ENCODE data around the gene SEMA3A. TPM values are rescaled to one million over a fixed set of nuclear protein-coding genes. Genes with fewer than 3 reads are reported as not detected.

Gene SEMA3A
- total and polyA plus RNA-seq, 2 experiments from 2014 or later: 19.8 to 46.4 TPM

DNA sequence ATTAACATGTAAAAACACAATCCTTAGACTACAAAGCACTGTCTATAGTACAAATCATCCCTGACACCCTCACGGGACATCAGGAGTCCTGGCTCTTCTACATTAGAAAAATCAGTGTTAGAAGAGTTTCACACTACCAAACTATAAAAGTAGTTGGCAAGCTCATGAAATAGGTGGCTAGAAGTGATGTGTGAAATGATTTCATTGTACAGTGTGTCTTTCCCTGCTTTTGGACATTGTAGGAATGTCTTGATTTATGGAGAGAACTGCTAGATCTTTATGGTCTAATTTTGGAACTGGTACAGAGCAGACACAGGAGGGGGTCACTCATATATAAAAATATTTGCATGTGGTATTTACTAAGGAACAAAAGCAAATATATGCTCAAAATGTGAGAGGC, 33.2 kb downstream of the SEMA3A start (continued):
- TF ChIP-seq, protein P1, sequence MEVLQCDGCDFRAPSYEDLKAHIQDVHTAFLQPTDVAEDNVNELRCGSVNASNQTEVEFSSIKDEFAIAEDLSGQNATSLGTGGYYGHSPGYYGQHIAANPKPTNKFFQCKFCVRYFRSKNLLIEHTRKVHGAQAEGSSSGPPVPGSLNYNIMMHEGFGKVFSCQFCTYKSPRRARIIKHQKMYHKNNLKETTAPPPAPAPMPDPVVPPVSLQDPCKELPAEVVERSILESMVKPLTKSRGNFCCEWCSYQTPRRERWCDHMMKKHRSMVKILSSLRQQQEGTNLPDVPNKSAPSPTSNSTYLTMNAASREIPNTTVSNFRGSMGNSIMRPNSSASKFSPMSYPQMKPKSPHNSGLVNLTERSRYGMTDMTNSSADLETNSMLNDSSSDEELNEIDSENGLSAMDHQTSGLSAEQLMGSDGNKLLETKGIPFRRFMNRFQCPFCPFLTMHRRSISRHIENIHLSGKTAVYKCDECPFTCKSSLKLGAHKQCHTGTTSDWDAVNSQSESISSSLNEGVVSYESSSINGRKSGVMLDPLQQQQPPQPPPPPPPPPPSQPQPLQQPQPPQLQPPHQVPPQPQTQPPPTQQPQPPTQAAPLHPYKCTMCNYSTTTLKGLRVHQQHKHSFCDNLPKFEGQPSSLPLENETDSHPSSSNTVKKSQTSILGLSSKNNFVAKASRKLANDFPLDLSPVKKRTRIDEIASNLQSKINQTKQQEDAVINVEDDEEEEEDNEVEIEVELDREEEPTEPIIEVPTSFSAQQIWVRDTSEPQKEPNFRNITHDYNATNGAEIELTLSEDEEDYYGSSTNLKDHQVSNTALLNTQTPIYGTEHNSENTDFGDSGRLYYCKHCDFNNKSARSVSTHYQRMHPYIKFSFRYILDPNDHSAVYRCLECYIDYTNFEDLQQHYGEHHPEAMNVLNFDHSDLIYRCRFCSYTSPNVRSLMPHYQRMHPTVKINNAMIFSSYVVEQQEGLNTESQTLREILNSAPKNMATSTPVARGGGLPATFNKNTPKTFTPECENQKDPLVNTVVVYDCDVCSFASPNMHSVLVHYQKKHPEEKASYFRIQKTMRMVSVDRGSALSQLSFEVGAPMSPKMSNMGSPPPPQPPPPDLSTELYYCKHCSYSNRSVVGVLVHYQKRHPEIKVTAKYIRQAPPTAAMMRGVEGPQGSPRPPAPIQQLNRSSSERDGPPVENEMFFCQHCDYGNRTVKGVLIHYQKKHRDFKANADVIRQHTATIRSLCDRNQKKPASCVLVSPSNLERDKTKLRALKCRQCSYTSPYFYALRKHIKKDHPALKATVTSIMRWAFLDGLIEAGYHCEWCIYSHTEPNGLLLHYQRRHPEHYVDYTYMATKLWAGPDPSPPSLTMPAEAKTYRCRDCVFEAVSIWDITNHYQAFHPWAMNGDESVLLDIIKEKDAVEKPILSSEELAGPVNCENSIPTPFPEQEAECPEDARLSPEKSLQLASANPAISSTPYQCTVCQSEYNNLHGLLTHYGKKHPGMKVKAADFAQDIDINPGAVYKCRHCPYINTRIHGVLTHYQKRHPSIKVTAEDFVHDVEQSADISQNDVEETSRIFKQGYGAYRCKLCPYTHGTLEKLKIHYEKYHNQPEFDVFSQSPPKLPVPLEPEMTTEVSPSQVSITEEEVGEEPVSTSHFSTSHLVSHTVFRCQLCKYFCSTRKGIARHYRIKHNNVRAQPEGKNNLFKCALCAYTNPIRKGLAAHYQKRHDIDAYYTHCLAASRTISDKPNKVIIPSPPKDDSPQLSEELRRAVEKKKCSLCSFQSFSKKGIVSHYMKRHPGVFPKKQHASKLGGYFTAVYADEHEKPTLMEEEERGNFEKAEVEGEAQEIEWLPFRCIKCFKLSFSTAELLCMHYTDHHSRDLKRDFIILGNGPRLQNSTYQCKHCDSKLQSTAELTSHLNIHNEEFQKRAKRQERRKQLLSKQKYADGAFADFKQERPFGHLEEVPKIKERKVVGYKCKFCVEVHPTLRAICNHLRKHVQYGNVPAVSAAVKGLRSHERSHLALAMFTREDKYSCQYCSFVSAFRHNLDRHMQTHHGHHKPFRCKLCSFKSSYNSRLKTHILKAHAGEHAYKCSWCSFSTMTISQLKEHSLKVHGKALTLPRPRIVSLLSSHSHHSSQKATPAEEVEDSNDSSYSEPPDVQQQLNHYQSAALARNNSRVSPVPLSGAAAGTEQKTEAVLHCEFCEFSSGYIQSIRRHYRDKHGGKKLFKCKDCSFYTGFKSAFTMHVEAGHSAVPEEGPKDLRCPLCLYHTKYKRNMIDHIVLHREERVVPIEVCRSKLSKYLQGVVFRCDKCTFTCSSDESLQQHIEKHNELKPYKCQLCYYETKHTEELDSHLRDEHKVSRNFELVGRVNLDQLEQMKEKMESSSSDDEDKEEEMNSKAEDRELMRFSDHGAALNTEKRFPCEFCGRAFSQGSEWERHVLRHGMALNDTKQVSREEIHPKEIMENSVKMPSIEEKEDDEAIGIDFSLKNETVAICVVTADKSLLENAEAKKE (CRISPR knock-in tag; IDR thresholded peaks at IDR 0.05): no peak
- TF ChIP-seq JUNB (IDR thresholded peaks at IDR 0.05; ENCODE audit: unreplicated experiment): no peak

DNA sequence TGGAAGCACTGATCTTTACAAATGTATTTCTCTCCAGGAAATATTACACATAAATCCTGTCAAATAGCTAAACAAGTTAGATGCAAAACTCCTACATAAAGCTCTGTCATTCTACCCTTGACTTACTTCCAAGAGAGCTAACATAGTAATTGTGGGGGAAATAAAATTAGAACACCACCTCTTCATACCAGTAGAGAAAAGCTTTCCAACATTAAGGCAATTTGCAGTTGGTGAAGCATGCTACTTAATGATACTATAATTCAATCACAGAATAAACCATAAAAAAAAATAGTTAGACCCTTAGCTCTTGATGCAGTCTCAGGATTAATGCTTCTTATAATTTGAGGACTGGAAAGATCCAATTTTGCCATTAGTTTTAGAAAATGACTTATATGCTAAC, 35.2 kb downstream of the SEMA3A start:
- Histone ChIP-seq H3K4me1 (ENCODE audit: insufficient read depth) (peaks cover 28% of the 10 kb centered on the region), H2AFZ (no peak overlapping the region), H3K4me3 (no peak overlapping the region), H3K9me2 (ENCODE audit: insufficient read depth) (no peaks in the 10 kb centered on the region), H3K27ac (ENCODE audit: low read depth) (no peak overlapping the region), H3K36me3 (ENCODE audit: insufficient read depth) (no peaks in the 10 kb centered on the region), H3K4me2 (no peak overlapping the region), H4K20me1 (replicated peaks; ENCODE audit: insufficient read depth) (no peaks in the 10 kb centered on the region), H3K79me2 (replicated peaks; ENCODE audit: insufficient read depth) (peaks cover 83% of the 10 kb centered on the region), H3K27me3 (ENCODE audit: insufficient read depth) (no peaks in the 10 kb centered on the region), H3F3A (replicated peaks; ENCODE audit: low read depth) (no peaks in the 10 kb centered on the region)
- H3K9me3 Mint-ChIP-seq: no peaks in the 10 kb centered on the region
- H3K27ac Mint-ChIP-seq: no peak overlapping the region
- ATAC-seq: no peak
- H3K27me3 Mint-ChIP-seq (ENCODE audit: insufficient read depth, low read depth, poor library complexity): no peaks in the 10 kb centered on the region
- no peaks in the 10 kb centered on the region for H3K36me3 Mint-ChIP-seq (ENCODE audit: low read depth)
- H3K4me1 Mint-ChIP-seq: peaks cover 23% of the 10 kb centered on the region
- DNase-seq (ENCODE audit: low spot score): no peak
- no peak overlapping the region for H3K4me3 Mint-ChIP-seq
- no peak for TF ChIP-seq EZH2phosphoT487 (IDR thresholded peaks at IDR 0.05; ENCODE audit: unreplicated experiment)
- TF ChIP-seq, protein P2, sequence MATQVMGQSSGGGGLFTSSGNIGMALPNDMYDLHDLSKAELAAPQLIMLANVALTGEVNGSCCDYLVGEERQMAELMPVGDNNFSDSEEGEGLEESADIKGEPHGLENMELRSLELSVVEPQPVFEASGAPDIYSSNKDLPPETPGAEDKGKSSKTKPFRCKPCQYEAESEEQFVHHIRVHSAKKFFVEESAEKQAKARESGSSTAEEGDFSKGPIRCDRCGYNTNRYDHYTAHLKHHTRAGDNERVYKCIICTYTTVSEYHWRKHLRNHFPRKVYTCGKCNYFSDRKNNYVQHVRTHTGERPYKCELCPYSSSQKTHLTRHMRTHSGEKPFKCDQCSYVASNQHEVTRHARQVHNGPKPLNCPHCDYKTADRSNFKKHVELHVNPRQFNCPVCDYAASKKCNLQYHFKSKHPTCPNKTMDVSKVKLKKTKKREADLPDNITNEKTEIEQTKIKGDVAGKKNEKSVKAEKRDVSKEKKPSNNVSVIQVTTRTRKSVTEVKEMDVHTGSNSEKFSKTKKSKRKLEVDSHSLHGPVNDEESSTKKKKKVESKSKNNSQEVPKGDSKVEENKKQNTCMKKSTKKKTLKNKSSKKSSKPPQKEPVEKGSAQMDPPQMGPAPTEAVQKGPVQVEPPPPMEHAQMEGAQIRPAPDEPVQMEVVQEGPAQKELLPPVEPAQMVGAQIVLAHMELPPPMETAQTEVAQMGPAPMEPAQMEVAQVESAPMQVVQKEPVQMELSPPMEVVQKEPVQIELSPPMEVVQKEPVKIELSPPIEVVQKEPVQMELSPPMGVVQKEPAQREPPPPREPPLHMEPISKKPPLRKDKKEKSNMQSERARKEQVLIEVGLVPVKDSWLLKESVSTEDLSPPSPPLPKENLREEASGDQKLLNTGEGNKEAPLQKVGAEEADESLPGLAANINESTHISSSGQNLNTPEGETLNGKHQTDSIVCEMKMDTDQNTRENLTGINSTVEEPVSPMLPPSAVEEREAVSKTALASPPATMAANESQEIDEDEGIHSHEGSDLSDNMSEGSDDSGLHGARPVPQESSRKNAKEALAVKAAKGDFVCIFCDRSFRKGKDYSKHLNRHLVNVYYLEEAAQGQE (IDR thresholded peaks at IDR 0.05; ENCODE audit: unreplicated experiment): no peak
- TF ChIP-seq EZH2 (IDR thresholded peaks at IDR 0.05; ENCODE audit: low read depth, unreplicated experiment): no peak
- TF ChIP-seq, protein P1 (CRISPR knock-in tag; IDR thresholded peaks at IDR 0.05): no peak
- no peak for TF ChIP-seq CREB1 (CRISPR knock-in tag; IDR thresholded peaks at IDR 0.05; ENCODE audit: low read depth)
